SK-N-MC (cell line): Measurements from ENCODE around the gene TMC1.
"Not testable (repeated sequence)": the region's sequence is repeated elsewhere in the genome, so short reads cannot be mapped to it uniquely, and the experiment has no call there.

Experiments used
- DNase-seq: peaks from one replicate; pipeline ENCODE4 v3.0.0-alpha.2; 2011; ENCODE audit warnings: low read depth, low spot score
- H3K27ac ChIP-seq: fragments of 200-600 bp; sonication (generic); 2 replicates; pipeline ENCODE4 v1.5.1; 2016; ENCODE audit warnings: mixed run types
- H3K36me3 ChIP-seq: fragments of 200-600 bp; sonication (generic); 2 replicates; pipeline ENCODE4 v1.6.1; 2017; ENCODE audit warnings: antibody characterized with exemption, low read length, mixed read lengths; ENCODE audit not compliant: insufficient read depth
- H3K4me3 ChIP-seq: fragments of 200-600 bp; sonication (generic); 2 replicates; pipeline ENCODE4 v1.5.1; 2016
- H3K9ac ChIP-seq: fragments of 200-600 bp; sonication (generic); 2 replicates; pipeline ENCODE4 v1.8.0; 2017; ENCODE audit warnings: mixed run types, mixed read lengths; ENCODE audit not compliant: insufficient read length
- H3K9me3 ChIP-seq: fragments of 200-600 bp; sonication (generic); 2 replicates; pipeline ENCODE4 v1.6.1; 2017; ENCODE audit warnings: low read depth, mild to moderate bottlenecking, antibody characterized with exemption, low read length, moderate library complexity, mixed read lengths
- EZH2 ChIP-seq: fragments of 200-600 bp; sonication (generic); IDR thresholded peaks from one replicate; pipeline ENCODE4 v1.6.1; 2017; ENCODE audit warnings: antibody characterized with exemption
- FOXP2 ChIP-seq: optimal IDR thresholded peaks from 2 replicates; pipeline ENCODE3; 2011; ENCODE audit warnings: mild to moderate bottlenecking, moderate library complexity; ENCODE audit not compliant: insufficient read depth; ENCODE audit errors: extremely low read length, control extremely low read depth
- POLR2AphosphoS5 ChIP-seq: IDR thresholded peaks from 2 replicates; pipeline ENCODE4 v1.6.1; 2012; ENCODE audit warnings: mild to moderate bottlenecking, low read depth, low read length, borderline replicate concordance

Gene TMC1

DNA sequence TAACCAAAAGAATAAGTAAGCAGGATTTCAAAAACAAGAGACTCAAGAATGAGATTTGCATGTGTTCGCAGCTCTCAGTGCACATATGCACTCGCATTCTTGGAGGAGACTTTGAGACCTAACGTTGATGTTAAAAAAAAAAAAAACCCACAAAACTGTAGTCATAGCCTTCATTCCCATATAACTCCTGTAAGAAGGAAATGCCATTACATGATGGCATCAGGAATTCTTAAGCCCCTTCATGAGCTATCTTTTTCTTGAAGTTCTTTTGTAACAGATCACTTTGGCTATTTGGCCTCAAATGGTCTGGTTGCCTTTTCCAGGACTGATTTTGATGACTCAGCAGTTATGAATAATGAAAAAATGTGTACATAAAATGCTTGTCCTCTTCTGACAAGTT lies 317.7 kb downstream of the TMC1 start:
- Histone ChIP-seq H3K36me3 (no peaks in the 10 kb centered on the region), H3K27ac (peak overlapping the region; percentile 88)
- no peak for DNase-seq

DNA sequence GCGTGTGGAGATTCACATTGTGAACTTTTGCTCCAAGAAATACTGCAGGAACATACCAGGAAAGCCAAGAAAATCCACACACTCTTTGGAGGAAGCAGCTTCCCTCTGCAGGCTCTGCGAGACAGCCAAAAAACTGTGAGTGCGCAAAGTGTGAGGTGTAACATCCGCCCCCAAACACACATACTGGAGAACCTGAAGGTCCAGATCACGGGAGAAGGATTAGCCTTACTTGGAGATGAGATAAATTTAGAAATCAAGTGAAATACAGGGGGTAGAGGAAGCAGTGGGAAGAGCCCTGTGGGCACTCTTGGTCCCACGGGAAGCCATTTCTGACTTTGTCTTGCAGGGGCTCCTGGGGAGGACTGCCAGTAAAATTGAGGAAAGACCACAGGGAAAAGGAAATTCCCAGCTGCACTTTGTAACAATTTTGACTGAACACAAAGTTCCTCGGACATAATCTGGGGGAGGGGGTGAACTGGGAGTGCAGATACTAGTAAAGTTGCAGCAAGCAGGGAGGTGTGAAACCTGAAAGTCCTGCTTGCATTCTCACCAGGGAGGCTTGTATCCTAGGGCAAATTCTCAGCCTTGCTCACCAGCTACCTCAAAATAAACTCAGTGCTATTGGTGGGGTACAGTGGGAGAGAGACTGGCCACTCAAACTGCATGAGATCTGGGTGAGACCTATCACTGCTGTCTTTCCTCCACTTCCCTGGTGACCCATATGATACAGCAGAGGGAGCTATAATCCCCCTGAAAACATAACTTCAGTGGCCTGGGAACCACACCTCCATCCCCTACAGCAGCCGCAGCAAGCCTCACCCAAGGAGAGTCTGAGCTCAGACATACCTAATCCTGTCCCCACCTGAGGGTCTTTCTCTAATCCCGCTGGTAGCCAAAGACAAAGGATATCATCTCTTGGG lies 322.4 kb downstream of the TMC1 start:
- Histone ChIP-seq H3K9ac (no peak overlapping the region), H3K9me3 (no peaks in the 10 kb centered on the region; the same call in 1 of the 2 replicates), H3K27ac (peak overlapping the region; percentile 33; the same call in 1 of the 2 replicates), H3K36me3 (no peaks in the 10 kb centered on the region), H3K4me3 (0 out of 2 replicates have a peak overlapping the region, but pooled peaks have one; percentile 17)
- TF ChIP-seq EZH2 (no peak), POLR2AphosphoS5 (no peak), FOXP2 (no peak)
- DNase-seq = no peak

More for the DNA sequence above, 317.7 kb downstream of the TMC1 start:
- Histone ChIP-seq H3K4me3 (peak overlapping the region; percentile 58), H3K9ac (peak overlapping the region; percentile 63), H3K9me3 (no peaks in the 10 kb centered on the region)
- TF ChIP-seq POLR2AphosphoS5 (no peak), FOXP2 (no peak), EZH2 (no peak)

DNA sequence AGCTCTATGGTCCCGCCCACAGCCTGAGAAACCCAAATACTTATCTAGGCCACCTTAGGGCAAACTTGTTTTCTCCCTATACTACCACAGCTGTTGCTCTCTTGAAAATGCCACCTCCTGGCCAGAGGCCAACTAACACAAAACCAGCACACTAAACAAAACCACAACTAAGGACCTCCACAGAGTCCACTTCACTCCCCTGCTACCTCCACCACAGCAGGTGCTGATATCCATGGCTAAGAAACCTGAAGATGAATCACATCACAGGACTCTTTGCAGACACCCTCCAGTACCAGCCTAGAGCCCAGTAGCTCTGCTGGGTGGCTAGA lies 323.0 kb downstream of the TMC1 start:
- H3K27ac ChIP-seq = no peak overlapping the region
- no peak overlapping the region for H3K9ac ChIP-seq
- no peaks in the 10 kb centered on the region; the same call in 1 of the 2 replicates for H3K9me3 ChIP-seq
- H3K4me3 ChIP-seq = no peak overlapping the region
- no peaks in the 10 kb centered on the region for H3K36me3 ChIP-seq
- TF ChIP-seq EZH2 (no peak), FOXP2 (no peak), POLR2AphosphoS5 (no peak)
- no peak for DNase-seq

DNA sequence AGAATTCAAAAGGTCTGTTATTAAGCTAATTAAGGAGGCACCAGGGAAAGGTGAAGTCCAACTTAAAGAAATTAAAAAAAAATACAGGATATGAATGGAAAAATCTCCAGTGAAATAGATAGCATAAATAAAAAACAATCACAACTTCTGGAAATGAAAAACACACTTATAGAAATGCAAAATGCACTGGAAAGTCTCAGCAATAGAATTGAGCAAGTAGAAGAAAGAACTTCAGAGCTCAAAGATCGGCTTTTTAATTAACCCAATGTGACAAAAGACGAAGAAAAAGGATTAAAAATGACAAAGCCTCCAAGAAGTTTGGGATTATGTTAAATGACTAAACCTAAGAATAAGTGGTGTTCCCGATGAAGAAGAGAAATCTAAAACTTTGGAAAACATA lies 323.6 kb downstream of the TMC1 start:
- not testable (repeated sequence) for H3K4me3 ChIP-seq, H3K27ac ChIP-seq, H3K9ac ChIP-seq, H3K36me3 ChIP-seq, DNase-seq, H3K9me3 ChIP-seq

DNA sequence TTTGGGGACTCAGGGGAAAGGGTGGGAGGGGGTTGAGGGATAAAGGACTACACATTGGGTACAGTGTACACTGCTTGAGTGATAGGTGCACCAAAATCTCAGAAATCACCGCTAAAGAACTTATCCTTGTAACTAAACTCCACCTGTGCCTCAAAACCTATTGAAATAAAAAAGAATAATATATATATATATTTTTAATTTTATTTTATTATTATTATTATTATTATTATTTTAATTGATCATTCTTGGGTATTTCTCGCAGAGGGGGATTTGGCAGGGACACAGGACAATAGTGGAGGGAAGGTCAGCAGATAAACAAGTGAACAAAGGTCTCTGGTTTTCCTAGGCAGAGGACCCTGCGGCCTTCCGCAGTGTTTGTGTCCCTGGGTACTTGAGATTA lies 328.8 kb downstream of the TMC1 start:
- not testable (repeated sequence) for H3K9me3 ChIP-seq, H3K9ac ChIP-seq, H3K27ac ChIP-seq, DNase-seq, H3K4me3 ChIP-seq, H3K36me3 ChIP-seq

DNA sequence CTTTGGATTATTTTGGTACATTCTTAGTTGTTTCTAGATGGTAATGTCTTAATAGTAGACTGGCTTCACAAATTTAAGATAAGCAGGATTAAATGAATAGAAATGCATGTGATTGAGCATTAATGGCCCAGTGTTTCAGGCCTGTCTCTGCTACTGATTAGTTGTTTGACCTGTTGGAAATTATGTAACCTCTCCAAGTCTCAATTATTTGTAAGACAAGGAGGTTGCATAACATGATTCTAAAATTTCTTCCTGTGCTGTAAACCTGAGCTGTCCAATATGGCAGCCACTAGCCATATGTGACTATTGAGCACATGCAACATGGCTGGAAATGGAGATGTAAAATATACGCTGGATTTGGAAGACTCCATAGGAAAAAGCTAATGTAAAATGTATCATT lies 333.9 kb downstream of the TMC1 start:
- Histone ChIP-seq H3K9me3 (no peaks in the 10 kb centered on the region), H3K36me3 (no peaks in the 10 kb centered on the region), H3K27ac (no peak overlapping the region), H3K9ac (no peak overlapping the region), H3K4me3 (no peak overlapping the region)
- TF ChIP-seq EZH2 (no peak), POLR2AphosphoS5 (no peak), FOXP2 (no peak)
- no peak for DNase-seq

DNA sequence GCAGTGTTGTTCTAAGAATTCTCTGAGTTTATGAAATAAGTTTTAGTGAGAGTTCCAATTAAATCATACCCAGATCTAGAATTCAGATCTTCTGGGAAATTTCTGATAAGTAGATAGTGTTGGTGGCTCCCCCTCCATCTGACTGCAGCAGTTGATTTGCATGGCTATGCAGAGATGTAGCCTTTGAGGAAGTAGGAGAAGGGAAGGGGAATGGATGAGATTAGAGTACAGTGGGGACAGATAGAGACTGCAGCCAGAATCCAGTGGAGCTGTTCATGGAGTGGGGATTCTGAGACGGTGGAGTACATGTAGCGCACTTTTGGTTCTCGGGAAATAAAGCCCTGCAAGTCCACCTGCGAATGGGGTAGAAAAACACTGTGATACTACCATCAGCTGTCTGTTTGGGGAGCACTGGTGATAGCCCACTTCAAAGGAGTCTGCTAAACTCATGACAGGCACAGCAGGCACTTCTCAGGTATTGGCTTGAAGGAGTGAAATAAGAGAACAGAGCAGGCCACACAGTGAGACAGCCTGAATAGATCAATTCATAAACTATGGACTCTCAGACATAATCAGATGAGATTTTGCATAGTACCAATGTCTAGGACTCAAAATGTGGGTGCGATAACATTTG lies 334.6 kb downstream of the TMC1 start:
- TF ChIP-seq FOXP2 (no peak), EZH2 (no peak), POLR2AphosphoS5 (no peak)
- Histone ChIP-seq H3K9me3 (no peaks in the 10 kb centered on the region), H3K36me3 (no peaks in the 10 kb centered on the region), H3K4me3 (no peak overlapping the region), H3K9ac (no peak overlapping the region), H3K27ac (0 out of 2 replicates have a peak overlapping the region, but pooled peaks have one; percentile 28)
- no peak for DNase-seq

DNA sequence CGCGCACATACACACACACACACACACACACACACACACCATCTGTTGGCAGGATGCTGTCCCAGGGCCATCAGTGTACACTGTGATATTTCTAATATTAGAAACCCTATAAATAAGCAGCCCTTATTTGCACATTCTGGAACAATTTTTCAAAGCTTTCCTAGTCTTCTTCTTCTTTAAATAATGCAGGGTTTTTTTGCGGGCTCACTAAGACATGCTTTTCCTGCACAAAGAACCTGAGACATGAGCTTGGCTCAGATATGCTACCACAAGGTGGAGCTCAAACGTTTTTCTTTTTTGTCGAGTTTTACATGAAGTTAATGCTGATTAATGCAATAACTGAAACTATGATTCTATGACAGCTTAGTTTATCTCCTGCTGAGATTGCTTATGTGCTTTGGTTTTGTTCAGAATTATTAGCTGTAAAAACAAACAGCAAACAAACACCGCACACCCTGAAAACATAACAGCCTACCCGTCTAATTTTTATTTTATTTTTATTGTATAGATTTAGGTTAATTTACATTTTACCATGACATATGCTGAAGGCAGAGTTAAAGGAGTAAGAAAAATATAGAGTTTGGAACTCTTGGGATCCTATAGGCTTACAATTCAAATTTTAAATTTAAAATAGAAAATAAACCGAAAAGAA lies 335.7 kb downstream of the TMC1 start:
- H3K27ac ChIP-seq = peak overlapping the region; percentile 91
- TF ChIP-seq POLR2AphosphoS5 = no peak
- TF ChIP-seq FOXP2 = no peak
- TF ChIP-seq EZH2 = no peak
- peak overlapping the region; percentile 53 for H3K9ac ChIP-seq
- peak overlapping the region; percentile 48 for H3K4me3 ChIP-seq
- H3K36me3 ChIP-seq = no peaks in the 10 kb centered on the region
- no peaks in the 10 kb centered on the region for H3K9me3 ChIP-seq
- DNase-seq = peak; percentile 82
